Activated CD4-positive, CD25-positive, alpha-beta regulatory T cell treated with anti-CD3 and anti-CD28 coated beads, Interleukin-2, amount 50 U/mL, for 72 hours (primary cell): ENCODE measurements around the gene NPAS3.
"Not testable (repeated sequence)": the region's sequence is repeated elsewhere in the genome, so short reads cannot be mapped to it uniquely, and the experiment has no call there.

Experiments
- DNase-seq: peaks from one replicate; pipeline ENCODE4 v3.0.0; 2021

NPAS3 gene

DNA sequence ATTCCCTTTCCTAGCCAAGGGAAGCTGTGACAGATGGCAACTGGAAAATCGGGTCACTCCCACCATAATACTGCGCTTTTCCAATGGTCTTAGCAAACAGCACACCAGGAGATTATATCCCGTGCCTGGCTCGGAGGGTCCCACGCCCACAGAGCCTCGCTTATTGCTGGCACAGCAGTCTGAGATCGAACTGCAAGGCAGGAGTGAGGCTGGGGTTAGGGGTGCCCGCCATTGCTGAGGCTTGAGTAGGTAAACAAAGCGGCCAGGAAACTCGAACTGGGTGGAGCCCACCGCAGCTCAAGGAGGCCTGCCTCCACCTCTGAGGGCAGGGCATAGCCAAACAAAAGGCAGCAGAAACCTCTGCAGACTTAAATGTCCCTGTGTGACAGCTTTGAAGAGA lies 149.6 kb downstream of the NPAS3 start:
- DNase-seq = not testable (repeated sequence)

GRCh38 chr14:33098016-33098415 lies 159.3 kb downstream of the NPAS3 start:
- no peak for DNase-seq

GRCh38 chr14:33103489-33103888 lies 164.8 kb downstream of the NPAS3 start:
- DNase-seq = no peak

GRCh38 chr14:33103966-33104365 lies 165.3 kb downstream of the NPAS3 start:
- no peak for DNase-seq

GRCh38 chr14:33110737-33111443 lies 172.2 kb downstream of the NPAS3 start:
- no peak for DNase-seq

DNA sequence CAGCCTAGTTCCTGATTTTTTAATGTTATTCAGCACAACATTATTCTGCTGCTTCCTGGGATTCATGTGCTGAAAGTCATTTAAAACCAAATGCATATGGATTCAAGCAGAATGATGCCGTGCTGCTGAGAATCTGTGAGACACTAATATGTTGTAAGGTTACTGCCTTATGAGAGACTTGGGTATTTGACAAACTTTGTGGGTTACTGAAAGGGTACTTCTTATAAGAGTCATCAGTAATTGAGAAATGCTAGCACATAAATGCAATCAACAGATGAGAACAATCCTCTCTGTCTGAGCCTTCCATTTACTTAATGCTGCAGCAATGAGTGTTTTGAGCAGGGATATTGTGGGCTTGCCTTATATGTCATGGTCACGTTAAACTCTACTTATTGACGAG lies 175.7 kb downstream of the NPAS3 start:
- DNase-seq = no peak

DNA sequence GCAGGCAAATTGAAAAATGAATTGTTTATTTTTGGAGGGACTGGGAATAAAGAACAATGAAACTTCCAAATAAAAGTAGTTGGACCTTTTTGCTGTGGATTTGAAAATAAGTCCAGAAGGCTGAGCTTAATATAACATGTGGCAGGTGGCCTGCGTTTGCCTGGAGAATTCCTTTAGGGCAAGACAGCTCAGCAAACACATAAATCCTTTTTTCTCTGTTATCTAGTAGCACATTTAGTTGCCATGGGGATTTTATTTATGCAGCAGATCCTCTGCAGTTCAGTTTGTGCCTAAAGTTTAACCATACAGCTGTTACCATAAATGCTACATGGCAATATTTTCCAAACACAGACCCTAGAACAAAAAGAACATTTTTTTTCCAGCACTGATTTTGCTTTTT lies 180.0 kb downstream of the NPAS3 start:
- no peak for DNase-seq

DNA sequence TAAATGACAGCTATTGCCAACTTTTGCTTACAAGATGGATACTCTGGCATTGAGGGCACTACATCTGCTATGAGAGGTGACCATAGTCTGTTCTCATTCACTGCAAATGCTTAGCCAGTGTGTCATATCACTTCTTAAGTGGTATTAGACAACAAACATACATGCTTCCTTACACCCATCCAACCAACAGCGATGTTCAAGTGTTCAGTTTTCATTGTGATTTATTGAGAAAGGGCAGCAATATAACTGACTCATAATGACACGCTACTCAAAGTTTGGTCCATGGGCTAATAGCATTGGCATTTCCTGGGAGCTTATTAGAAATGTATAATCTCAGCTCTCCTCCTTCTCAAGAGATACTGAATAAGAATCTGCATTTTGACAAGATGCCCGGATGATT lies 181.7 kb downstream of the NPAS3 start:
- no peak for DNase-seq

- DNase-seq = no peak
These were observed 182.3 kb downstream of the NPAS3 start for GRCh38 chr14:33120966-33121365.

DNA sequence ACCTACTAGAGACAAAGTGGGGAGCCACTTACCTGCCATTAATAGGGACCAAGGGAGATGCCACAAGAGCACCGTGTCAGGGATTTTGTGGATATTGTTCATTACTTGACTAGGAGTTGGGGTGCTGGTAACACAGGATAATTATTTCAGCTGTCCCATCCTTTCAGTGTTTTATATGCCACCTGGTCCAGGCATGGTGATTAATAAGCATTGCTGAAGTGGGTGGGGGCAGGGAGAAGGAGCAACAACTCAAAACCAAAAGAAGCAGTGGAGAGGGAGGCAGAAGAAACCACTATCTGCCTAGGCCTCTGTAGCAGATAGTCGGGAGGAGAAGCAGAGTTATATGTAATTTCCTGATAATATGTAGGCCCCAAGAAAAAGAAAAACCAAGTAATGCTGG lies 184.6 kb downstream of the NPAS3 start:
- DNase-seq = no peak

DNA sequence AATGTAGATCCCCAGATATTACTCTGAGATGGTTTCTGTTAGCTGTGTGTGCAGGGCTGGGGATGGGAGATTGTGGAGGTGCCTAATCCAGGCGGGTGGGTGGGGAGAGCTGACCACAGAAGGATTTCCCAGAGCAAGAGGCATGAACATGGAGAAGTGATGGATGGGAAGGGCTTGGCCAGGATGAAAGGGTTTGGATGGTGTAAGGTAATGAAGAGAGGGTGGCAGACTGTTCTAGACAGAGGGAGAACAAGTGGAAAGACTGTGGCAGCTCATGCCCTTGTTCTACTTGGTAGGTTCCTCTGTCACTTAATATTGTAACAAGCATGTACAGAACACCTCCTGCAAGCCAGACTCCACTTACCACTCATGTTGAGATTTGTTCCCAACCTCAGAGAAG lies 187.8 kb downstream of the NPAS3 start:
- DNase-seq = no peak

DNA sequence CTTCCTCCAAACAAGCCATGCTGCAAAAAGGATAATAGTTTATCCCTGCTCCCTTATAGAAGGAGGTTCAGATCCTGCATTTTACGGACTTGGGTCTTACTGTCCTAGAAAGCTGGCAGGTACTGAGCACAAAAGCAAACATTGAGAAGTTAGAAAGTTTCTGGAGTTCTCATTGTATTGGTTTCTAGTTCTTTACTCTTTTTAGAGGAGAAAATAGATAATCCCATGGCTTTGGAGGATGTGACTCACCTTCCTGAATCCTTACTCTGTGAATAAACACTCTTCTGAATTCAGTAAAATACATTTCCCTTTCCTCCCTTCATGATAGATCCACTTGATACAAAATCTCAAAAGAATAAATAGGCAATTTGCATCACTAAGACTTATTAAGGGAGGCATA lies 188.9 kb downstream of the NPAS3 start:
- DNase-seq = no peak

DNA sequence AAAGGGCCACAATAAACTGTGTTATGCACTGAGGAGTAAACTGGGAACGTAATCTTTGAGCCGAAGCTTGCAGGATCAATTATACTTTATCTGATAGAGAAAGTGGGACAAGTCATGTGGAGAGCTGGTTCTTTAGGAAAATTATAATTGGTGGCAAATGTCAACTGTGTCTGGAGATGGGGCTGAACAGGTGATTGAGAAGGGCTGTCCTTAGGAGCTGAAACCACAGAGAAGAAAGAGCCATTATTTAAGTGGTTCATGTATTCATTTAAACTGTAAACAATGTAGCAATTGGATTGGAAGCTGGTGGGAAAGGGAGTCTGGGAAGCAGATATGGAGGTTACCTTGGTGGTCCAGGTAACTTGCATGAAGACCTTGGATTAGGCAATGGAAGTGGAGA lies 193.1 kb downstream of the NPAS3 start:
- DNase-seq = no peak

DNA sequence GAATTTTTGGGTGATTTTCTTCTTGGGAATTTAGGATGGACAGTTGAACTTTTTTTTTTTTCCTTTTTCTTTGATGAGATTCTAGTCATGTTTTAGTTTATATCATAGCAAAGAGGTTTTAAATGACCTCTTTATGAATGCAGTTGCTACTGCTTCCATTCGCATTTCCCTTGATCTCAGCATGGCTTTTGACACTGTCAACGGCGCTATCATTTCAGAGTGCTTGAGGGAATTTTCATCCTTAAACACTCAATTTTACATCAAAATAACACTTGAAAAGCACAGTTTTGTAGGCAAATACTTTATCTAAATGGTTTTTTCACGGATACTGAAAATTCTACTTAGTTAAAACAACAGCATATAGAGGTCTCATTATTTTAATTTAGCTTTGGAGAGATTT lies 195.5 kb downstream of the NPAS3 start:
- DNase-seq = no peak

GRCh38 chr14:33134975-33135374 lies 196.3 kb downstream of the NPAS3 start:
- DNase-seq = no peak

GRCh38 chr14:33150666-33151428 lies 212.2 kb downstream of the NPAS3 start:
- DNase-seq = no peak

DNA sequence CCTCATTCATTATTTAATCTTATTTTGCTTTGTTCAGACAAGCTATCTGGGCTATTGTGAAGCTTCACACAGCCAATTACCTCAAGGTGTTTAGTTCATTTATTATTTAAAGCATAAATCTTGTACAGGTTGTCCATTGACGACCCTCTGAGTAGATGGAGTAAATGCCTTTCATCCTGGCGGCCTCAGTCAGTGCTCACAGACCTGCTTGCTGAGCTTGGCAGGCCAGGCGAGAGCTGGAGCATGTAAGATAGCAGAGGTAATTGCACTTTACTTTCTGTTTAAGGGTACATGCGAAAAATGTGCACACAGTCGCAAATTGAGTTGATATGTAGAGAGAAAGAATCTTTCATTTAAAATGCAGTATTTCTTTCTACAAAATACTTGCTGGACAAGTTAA lies 224.4 kb downstream of the NPAS3 start:
- DNase-seq = no peak

GRCh38 chr14:33163600-33163999 lies 224.9 kb downstream of the NPAS3 start:
- DNase-seq = no peak

GRCh38 chr14:33165144-33165925 lies 226.7 kb downstream of the NPAS3 start:
- DNase-seq = no peak

GRCh38 chr14:33165926-33166289 lies 227.2 kb downstream of the NPAS3 start:
- no peak for DNase-seq

DNA sequence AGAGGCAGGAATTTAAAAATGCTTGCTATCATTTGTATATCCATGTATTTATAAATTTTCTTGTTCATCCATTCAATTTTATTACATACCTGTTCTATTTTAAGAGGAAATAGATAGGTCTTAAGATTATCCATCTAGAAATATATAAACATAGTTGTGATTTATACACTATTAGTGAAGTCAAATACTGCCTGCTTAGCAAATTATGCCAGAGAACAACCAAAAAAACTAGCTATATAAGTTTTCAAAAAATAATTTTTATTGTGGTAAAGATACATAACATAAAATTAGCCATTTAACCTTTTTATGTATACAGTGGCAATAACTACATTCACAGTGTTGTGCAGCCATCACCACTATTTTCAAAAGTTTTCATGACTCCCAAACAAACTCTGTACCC lies 237.3 kb downstream of the NPAS3 start:
- no peak for DNase-seq

- DNase-seq = no peak
These were observed 245.9 kb downstream of the NPAS3 start for GRCh38 chr14:33184587-33184986.

DNA sequence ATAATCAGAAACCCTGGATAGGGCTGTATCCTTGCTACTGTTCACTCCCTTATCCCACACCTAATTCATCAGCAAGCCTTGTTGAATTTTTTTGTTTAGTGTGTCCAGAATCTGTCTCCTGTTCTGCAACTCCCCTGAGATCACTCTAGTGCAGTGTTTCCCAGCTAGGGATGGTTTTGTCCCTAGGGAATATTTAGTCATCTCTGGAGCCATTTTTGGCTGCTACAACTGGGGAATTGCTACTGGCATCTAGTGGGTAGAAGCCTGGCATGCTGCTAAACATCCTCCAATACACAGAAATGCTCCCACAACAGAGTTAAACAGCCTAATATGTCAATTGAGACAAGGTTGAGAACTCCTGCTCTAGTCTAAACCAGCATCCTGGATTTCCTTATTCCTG lies 248.0 kb downstream of the NPAS3 start:
- no peak for DNase-seq

DNA sequence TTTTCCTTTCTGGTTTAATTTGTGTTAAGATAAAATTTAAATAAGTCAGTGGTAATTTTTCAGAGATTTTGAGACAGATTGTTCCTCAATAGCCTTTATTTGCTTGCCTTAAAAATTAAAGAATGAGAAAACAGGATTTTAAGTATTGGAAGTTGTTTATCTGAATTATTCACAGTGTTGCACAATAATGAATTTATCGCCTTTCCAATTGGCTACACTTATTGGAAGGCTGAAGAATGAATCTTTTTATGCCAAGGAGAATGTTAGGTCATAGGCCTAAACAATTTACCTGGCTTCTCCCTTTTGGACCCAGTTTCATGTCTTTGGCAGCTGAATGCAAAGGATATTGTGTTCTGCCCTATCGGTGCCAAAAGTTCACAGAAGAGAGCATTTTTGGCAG lies 250.2 kb downstream of the NPAS3 start:
- no peak for DNase-seq
